ENCODE results near the gene GTPBP3.

The GTPBP3 gene

DNA sequence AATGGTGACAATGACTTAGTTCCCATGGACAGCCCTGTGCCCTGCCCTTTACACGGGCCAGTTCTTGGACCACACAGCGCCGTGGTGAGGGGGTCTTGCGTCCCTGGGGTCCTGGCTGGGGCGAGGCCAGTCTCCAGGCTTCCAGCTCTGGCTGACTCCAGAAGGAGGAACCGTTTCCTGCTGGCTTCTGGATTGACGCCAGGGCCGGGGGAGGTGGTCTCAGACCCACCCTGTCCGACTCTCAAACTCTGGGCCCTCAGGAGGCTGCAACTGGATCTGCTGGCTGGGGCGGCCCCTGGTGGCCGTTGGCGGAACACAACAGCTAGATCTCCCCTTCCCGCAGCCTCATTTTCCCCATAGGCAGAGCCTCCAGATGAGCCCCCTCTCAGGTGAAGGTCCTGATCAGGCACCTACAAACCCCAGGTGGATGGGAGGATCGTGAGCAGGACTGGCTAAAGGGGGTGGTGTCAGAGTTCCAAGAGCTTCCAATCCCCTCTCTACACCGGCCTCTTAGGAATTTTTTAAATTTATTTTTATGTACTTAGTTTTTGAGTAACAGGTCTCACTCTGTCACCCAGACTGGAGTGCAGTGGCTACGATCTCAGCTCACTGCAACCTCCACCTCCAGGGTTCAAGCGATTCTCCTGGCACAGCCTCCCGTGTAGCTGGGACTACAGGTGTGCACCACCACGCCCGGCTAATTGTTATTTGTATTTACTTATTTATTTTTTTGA, 48.7 kb downstream of the GTPBP3 start:
- DNase-seq (ENCODE audit: low read depth): peak; percentile 62

- no peak for DNase-seq (ENCODE audit: low read depth)
Observed at GRCh38 chr19:17389288-17389687, 51.9 kb downstream of the GTPBP3 start.

GRCh38 chr19:17389957-17390664, 52.8 kb downstream of the GTPBP3 start:
- DNase-seq (ENCODE audit: low read depth): no peak

- peak; percentile 93 for DNase-seq (ENCODE audit: low read depth)
Observed at GRCh38 chr19:17390665-17391370, 53.5 kb downstream of the GTPBP3 start.

- no peak for DNase-seq (ENCODE audit: low read depth)
Observed at GRCh38 chr19:17391371-17392151, 54.2 kb downstream of the GTPBP3 start.

All from EH (cell line).